Activated CD8-positive, alpha-beta memory T cell treated with anti-CD3 and anti-CD28 coated beads for 36 hours (primary cell): Measurements from ENCODE around the gene ZDHHC1. TPM values are rescaled to one million over a fixed set of nuclear protein-coding genes. Genes with fewer than 3 reads are reported as not detected.

Source experiments
- CTCF ChIA-PET: fragments of 350-600 bp; sonication (Branson Sonifier 250); formaldehyde crosslinking; loops from one replicate; lab custom pipeline; 2021; ENCODE audit warnings: antibody characterized with exemption; lab: Charles Lee
- POLR2A ChIA-PET: fragments of 350-600 bp; sonication (Branson Sonifier 250); formaldehyde crosslinking; loops from one replicate; lab custom pipeline; 2021; ENCODE audit warnings: antibody characterized with exemption; lab: Charles Lee
- total RNA-seq, 2 experiments: library from RNA; stranded (reverse); gene quantifications; one replicate each; pipeline ENCODE4 v1.2.3, GENCODE V29; 2021

ZDHHC1 gene
- total RNA-seq, 2 experiments from 2014 or later = 1.0 to 1.1 TPM

DNA sequence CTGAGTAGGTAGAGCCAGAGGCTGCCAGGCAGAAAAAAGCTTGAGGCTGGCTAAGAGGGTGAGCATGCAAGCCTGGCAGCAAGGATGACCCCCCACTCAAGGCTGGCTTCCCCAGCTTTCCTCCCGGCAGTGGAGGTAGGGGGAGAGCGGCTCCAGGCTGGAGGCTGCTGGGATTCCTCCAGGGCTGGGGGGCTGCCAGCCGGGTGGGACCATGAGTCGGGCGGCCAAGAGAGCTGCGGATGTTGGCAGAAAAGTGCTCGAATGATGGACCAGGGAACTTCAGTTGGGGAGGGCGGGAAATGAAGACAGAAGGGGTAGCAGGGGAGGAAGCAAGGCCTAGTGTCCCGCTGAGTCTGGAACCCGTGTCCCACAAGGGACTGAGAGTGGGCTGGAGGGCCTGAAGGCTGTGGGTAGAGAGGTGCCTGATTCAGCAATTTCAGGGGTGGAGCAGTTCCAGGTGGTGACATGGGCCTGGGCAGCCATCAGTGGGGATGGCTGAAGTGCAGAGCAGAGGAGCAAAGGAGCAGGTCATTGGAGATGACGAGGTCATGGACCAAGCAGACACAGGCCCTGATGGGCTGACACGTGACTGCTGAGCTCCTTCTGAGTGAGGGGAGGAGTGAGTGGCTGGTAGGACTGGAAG lies 34.9 kb upstream of the ZDHHC1 start:
- CTCF ChIA-PET = interaction anchor here (2.7 kb wide), 1 partner anchor 24 kb away, joined by 16 read pairs; no protein-coding TSS in a partner anchor
- POLR2A ChIA-PET = interaction anchor here (0.6 kb wide), 1 partner anchor 113 kb away, joined by 7 read pairs; no protein-coding TSS in a partner anchor

DNA sequence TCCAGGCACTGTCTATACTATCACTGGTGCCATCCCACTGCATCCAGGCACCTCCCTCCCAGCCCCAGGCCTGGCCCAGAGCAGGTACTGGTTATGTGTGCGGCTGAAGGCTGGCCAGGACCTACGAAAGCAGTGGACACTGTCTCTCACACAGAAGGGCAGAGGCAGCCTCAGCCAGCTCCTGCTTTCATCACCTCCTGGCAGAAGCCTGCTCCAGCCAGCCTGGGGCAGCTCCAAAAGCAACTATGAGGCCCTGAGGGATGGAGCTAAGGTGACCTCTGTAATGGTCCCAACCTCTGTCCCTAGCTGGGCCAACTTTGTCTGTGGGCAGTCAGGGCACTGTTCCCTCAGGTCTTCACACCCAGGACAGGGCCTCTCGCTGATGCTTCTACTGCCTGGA lies 33.5 kb upstream of the ZDHHC1 start:
- POLR2A ChIA-PET = no interaction called here
- CTCF ChIA-PET = interaction anchor here (1.3 to 2.7 kb wide), 3 partner anchors 16 to 251 kb away, joined by 3 to 16 read pairs (median 4); partner anchors contain the start of gene ELMO3

GRCh38 chr16:67449336-67449735 lies 33.1 kb upstream of the ZDHHC1 start:
- POLR2A ChIA-PET = no interaction called here

DNA sequence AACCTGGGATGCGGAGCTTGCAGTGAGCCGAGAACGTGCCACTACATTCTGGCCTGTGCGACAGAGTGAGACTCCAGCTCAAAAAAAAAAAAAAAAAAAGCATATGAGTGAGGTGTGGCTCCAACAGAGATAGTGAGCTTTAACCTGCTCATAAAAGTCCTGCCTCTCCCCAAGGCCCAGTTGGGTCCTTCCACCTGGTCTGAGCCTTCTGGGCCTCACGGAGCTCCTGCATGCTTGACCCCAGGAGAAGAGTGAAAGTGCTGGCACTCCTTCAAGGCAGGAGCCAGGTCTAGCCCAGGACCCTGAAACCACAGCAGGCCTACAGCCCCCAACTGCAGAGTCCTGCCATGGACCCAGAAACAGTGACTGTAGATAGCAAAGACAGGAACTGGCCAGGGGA lies 32.3 kb upstream of the ZDHHC1 start:
- ChIA-PET POLR2A (no interaction called here), CTCF (interaction anchor here (1.1 to 2.0 kb wide), 6 partner anchors 13 to 250 kb away, joined by 3 to 15 read pairs (median 4); partner anchors contain the start of genes ATP6V0D1 and ELMO3)

More at GRCh38 chr16:67449336-67449735, 33.1 kb upstream of the ZDHHC1 start:
- CTCF ChIA-PET = interaction anchor here (0.5 to 2.7 kb wide), 4 partner anchors 17 to 250 kb away, joined by 3 to 16 read pairs (median 4); partner anchors contain the start of gene ELMO3

- ChIA-PET POLR2A (no interaction called here), CTCF (interaction anchor here (0.6 to 2.0 kb wide), 13 partner anchors 10 to 420 kb away, joined by 3 to 15 read pairs (median 4); partner anchors contain the start of genes ATP6V0D1 and ZDHHC1)
These were observed 31.3 kb upstream of the ZDHHC1 start for GRCh38 chr16:67447508-67448076.

DNA sequence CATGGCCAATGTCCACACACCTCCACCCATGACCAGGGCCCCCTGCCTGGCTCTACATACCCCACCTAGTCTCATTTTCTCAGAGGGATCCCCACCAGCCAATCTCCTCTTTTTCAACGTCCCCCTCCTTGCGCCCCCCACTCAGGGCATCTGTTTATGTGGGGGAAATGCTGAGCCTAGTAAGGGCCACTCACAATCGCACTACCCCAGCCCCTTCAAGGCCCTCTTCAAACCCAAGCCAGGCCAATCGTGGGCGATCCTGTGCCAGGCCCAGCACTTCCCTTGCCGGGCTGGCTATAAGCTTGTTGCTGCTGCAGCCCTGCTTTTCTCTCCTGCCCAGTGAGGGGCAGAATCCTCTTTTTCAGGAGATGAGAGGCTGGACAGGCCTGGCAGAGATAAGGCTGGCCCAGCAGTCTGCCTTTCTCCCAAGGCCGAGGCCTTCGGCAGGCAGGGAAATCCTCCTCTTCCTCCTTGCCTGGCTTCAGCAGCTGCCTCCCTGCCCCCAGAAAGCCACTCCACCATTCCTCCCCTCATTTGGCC lies 30.8 kb upstream of the ZDHHC1 start:
- ChIA-PET CTCF (interaction anchor here (0.6 to 2.0 kb wide), 11 partner anchors 9 to 419 kb away, joined by 3 to 15 read pairs (median 4); partner anchors contain the start of gene ZDHHC1), POLR2A (no interaction called here)

GRCh38 chr16:67445913-67446907 lies 29.9 kb upstream of the ZDHHC1 start:
- POLR2A ChIA-PET = no interaction called here

DNA sequence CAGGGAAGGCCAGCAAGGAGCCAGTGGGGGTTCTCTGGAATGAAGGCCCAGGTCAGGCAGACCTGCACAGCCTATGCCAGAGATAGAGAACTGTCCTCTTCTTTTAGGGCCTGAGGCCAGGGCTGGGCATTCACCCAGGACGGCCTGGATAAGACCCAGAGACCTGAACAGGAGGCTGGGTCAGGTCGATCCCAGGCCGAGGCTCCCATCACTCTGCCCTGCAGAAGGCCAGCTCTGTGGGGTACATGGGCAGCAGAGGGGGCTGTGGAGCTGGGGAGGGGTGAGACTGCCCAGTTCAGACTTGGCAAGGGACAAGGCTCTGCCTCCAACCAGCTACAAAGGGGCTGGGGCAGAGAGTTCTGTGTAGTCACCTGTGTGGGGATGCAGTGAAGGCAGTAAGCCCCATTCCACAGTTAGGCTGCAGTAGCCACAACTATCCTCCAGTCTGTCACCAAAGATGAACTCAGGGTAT lies 29.2 kb upstream of the ZDHHC1 start:
- CTCF ChIA-PET = interaction anchor here (0.9 to 1.5 kb wide), 3 partner anchors 8 to 185 kb away, joined by 3 to 5 read pairs (median 5); no protein-coding TSS in a partner anchor
- POLR2A ChIA-PET = no interaction called here

More at GRCh38 chr16:67445913-67446907, 29.9 kb upstream of the ZDHHC1 start:
- CTCF ChIA-PET = interaction anchor here (0.5 to 1.7 kb wide), 8 partner anchors 11 to 365 kb away, joined by 3 to 5 read pairs (median 4); partner anchors contain the start of gene ZDHHC1

- POLR2A ChIA-PET = no interaction called here
- CTCF ChIA-PET = interaction anchor here (0.9 to 1.5 kb wide), 2 partner anchors 8 to 24 kb away, joined by 5 read pairs; no protein-coding TSS in a partner anchor
These were observed 28.8 kb upstream of the ZDHHC1 start for GRCh38 chr16:67445126-67445426.

DNA sequence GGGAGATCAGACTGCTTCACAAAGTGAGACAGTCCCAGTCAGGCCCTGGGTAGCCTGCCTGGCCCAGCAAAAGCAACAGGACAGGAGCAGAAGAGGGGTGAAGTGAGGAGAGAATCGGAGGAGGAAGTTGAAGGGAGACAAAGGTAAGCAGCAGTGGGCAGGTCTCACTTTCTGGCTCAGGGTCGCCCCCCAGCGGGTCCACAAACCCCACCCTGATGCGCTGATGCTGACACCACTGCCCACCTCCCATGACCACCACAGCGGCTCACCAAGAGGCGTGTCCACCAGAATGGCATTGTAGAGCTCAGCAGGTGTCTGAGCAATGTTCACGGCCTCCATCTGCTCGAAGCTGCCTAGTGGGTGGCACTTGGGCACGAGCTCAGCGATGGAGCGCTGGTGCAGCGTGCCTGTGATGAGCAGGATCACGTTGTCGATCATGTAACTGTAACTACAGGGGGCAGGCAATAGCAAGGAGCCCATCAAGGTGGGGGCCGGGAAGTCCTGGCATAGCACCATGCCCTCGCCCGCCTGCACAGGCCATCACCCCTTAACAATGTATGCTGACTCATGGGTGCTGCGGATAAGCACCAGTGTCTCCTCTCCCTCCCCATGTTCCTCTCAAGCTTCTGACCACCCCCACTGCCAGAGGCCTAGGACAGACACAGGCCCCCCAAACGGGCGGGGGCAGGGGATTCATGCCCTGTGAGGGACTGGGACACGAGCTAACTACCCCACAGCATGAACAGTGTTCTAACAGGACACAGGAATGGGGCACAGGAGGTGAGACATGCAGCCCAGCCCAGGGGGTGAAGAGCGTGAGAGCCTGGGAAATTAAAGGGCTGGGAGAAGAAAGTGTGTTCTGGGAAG lies 28.2 kb upstream of the ZDHHC1 start:
- POLR2A ChIA-PET = no interaction called here
- CTCF ChIA-PET = interaction anchor here (0.6 to 1.5 kb wide), 3 partner anchors 9 to 20 kb away, joined by 3 to 5 read pairs (median 3); no protein-coding TSS in a partner anchor

- ChIA-PET CTCF (interaction anchor here (1.4 kb wide), 1 partner anchor 15 kb away, joined by 4 read pairs; no protein-coding TSS in a partner anchor), POLR2A (no interaction called here)
These were observed 27.0 kb upstream of the ZDHHC1 start for GRCh38 chr16:67443265-67443664.

- POLR2A ChIA-PET = no interaction called here
- CTCF ChIA-PET = interaction anchor here (1.4 to 1.9 kb wide), 2 partner anchors 15 to 23 kb away, joined by 4 to 6 read pairs; no protein-coding TSS in a partner anchor
These were observed 26.4 kb upstream of the ZDHHC1 start for GRCh38 chr16:67442581-67443255.

DNA sequence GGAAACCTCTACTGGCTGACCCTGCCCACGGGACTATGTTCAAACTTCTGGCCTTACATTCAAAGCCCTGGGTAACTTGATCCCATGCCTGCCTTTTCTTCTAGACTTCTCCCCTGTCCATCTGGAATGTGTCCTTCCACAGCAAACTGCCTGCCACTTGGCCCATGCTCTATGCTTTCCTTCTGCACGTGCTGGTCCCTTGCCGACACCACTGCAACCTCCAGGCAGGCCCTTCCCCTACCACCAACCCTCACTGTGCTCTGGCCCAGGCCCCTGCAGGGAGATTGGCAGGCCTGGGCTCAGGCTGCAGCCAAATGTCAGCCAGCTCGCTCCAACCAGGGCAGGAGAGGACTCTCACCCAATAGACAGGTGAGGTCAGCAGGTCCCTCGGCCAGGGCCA lies 25.6 kb upstream of the ZDHHC1 start:
- CTCF ChIA-PET = interaction anchor here (1.9 to 3.6 kb wide), 2 partner anchors 14 to 24 kb away, joined by 6 to 16 read pairs; no protein-coding TSS in a partner anchor
- POLR2A ChIA-PET = no interaction called here

DNA sequence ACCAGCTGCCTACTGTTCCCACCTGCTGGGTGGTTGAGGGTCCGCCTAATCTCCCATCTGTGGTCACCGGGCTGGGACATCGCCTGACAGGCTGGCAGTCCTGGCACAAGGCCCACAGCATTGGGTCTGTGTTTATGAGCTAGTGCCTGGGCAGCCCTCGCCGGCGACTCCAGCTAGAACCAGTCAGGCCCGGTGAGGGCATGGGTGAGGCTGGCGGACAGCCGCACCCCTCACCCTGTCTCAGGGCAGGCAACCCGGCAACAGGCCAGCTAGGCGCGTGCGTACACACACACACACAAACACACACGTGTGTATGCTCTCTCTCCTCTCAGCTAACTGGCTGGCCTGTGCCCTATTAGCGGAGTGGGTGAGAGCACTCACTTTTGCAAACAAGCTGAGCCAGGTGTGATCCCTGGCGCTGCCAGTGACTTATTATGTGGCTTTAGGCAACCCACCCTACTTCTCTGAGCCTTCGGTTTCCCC lies 25.0 kb upstream of the ZDHHC1 start:
- POLR2A ChIA-PET = no interaction called here
- CTCF ChIA-PET = interaction anchor here (1.9 to 3.6 kb wide), 2 partner anchors 13 to 24 kb away, joined by 6 to 16 read pairs; no protein-coding TSS in a partner anchor

DNA sequence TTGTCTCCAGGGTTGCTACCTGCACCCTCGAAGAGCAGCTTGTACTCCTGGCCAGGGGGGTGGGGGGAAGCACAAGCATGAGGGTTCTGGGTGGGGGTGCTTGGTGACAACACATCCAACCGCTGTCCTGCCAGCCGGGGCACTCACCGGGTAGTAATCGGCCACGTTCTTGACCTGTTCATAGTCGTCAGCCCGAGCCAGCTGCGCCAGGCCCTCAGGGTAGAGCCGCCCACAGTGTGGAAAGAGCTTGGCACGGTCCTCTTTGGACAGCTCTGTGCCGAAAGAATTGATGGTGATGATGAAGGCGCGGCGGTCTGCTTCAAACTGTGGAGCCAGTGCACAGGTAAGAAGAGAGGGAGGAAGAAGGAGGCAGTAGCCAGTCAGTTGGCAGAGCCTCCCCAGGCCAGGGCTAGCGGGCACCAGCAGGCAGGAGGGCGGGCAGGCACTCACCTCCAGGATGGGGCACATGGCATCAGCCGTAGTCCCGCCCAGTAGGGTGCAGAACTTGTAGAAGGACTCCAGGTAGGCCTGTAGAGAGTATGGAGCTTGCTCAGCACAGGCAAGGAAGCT lies 22.6 kb upstream of the ZDHHC1 start:
- CTCF ChIA-PET = interaction anchor here (1.3 to 3.6 kb wide), 2 partner anchors 9 to 11 kb away, joined by 4 to 16 read pairs; no protein-coding TSS in a partner anchor
- POLR2A ChIA-PET = interaction anchor here (0.6 kb wide), 1 partner anchor 220 kb away, joined by 4 read pairs; no protein-coding TSS in a partner anchor
